Neural crest cell (in vitro differentiated cells): ENCODE data around the gene PIK3R5. TPM values are rescaled to one million over a fixed set of nuclear protein-coding genes. Genes with fewer than 3 reads are reported as not detected.

Experiments used
- DNase-seq: peaks from one replicate; pipeline ENCODE4 v3.0.0; 2021; ENCODE audit warnings: low read depth, mixed read lengths, low spot score
- H3K27ac Mint-ChIP-seq: one replicate; pipeline ENCODE4 v1.8.0; 2021; ENCODE audit warnings: mild to moderate bottlenecking, mixed read lengths; ENCODE audit not compliant: unreplicated experiment
- H3K27me3 Mint-ChIP-seq: 2 replicates; pipeline ENCODE4 v1.8.0; 2021; ENCODE audit warnings: low read depth, mild to moderate bottlenecking, mixed read lengths
- H3K36me3 Mint-ChIP-seq: 2 replicates; pipeline ENCODE4 v1.8.0; 2021; ENCODE audit warnings: low read depth, mild to moderate bottlenecking, mixed read lengths
- H3K4me1 Mint-ChIP-seq: 2 replicates; pipeline ENCODE4 v1.8.0; 2021; ENCODE audit warnings: mixed read lengths
- H3K4me3 Mint-ChIP-seq: one replicate; pipeline ENCODE4 v1.8.0; 2021; ENCODE audit warnings: mild to moderate bottlenecking, mixed read lengths
- H3K9me3 Mint-ChIP-seq: 2 replicates; pipeline ENCODE4 v1.8.0; 2021; ENCODE audit warnings: mixed read lengths
- CTCF ChIP-seq: fragments of 200-600 bp; sonication (generic); conservative IDR thresholded peaks from 2 replicates; pipeline ENCODE4 v1.5.0; 2021; ENCODE audit warnings: antibody characterized with exemption, mild to moderate bottlenecking
- total RNA-seq: library from RNA; stranded (reverse); gene quantifications from 2 replicates; pipeline ENCODE4 v1.2.1, GENCODE V29; 2021

The PIK3R5 gene
- total RNA-seq, 1 donor from 2014 or later = 1.4 TPM

GRCh38 chr17:8829036-8829941 lies 136.2 kb downstream of the PIK3R5 start:
- no peak overlapping the region for H3K4me3 Mint-ChIP-seq
- H3K27me3 Mint-ChIP-seq = peaks cover 2% of the 10 kb centered on the region
- H3K36me3 Mint-ChIP-seq = no peaks in the 10 kb centered on the region
- H3K9me3 Mint-ChIP-seq = no peaks in the 10 kb centered on the region
- DNase-seq = no peak
- no peak overlapping the region for H3K27ac Mint-ChIP-seq
- H3K4me1 Mint-ChIP-seq = peaks cover 5% of the 10 kb centered on the region
- no peak for TF ChIP-seq CTCF

Other genes starting within 250 kb of the PIK3R5 start
- not detected in 2 replicates for gene CCDC42, start 220.9 kb downstream of the PIK3R5 start, total RNA-seq
- not detected in 2 replicates for gene SPDYE4, start 207.2 kb downstream of the PIK3R5 start, total RNA-seq
- not detected in 2 replicates for gene MFSD6L, start 166.3 kb downstream of the PIK3R5 start, total RNA-seq
- not detected in 2 replicates for gene PIK3R6, start 98.0 kb downstream of the PIK3R5 start, total RNA-seq
- 10.1 and 10.3 TPM in 2 replicates for gene NTN1, start 55.8 kb upstream of the PIK3R5 start, total RNA-seq